GM15510 (cell line): Measurements from ENCODE around the gene SF3A2.
A peak's percentile ranks its signal among the peaks of the same experiment; 100 is the strongest.

Experiments
- POLR2A ChIP-seq: IDR thresholded peaks from 3 replicates; pipeline ENCODE4 v1.6.1; 2011; ENCODE audit warnings: borderline replicate concordance; ENCODE audit not compliant: insufficient read length; ENCODE audit errors: extremely low read depth

Gene SF3A2

GRCh38 chr19:2260341-2260805, 23.7 kb downstream of the SF3A2 start:
- no peak for TF ChIP-seq POLR2A

GRCh38 chr19:2261438-2262172, 25.0 kb downstream of the SF3A2 start:
- TF ChIP-seq POLR2A = no peak

GRCh38 chr19:2266183-2266993, 29.8 kb downstream of the SF3A2 start:
- peak; percentile 38 for TF ChIP-seq POLR2A

GRCh38 chr19:2268480-2268830, 31.8 kb downstream of the SF3A2 start:
- TF ChIP-seq POLR2A = no peak

- TF ChIP-seq POLR2A = no peak
These were observed 32.2 kb downstream of the SF3A2 start for GRCh38 chr19:2268861-2269243.

- peak; percentile 100 for TF ChIP-seq POLR2A
These were observed 32.9 kb downstream of the SF3A2 start for GRCh38 chr19:2269244-2270156.

GRCh38 chr19:2270157-2270422, 33.5 kb downstream of the SF3A2 start:
- no peak for TF ChIP-seq POLR2A

GRCh38 chr19:2270423-2271233, 34.0 kb downstream of the SF3A2 start:
- peak; percentile 51 for TF ChIP-seq POLR2A

- TF ChIP-seq POLR2A = no peak
These were observed 34.8 kb downstream of the SF3A2 start for GRCh38 chr19:2271234-2272103.

- peak; percentile 61 for TF ChIP-seq POLR2A
These were observed 36.9 kb downstream of the SF3A2 start for GRCh38 chr19:2273356-2274184.

GRCh38 chr19:2274185-2274711, 37.6 kb downstream of the SF3A2 start:
- TF ChIP-seq POLR2A = no peak

- TF ChIP-seq POLR2A = no peak
These were observed 38.4 kb downstream of the SF3A2 start for GRCh38 chr19:2274931-2275535.
